OCI-LY7 (cell line): ENCODE results near the gene SCN1B. TPM values are rescaled to one million over a fixed set of nuclear protein-coding genes. Genes with fewer than 3 reads are reported as not detected.

ENCODE experiments used
- BruUV-seq: library from RNA; stranded (reverse); fragments of 400-500 nt; replicated peaks from 2 replicates; lab custom pipeline; 2021; lab: Mats Ljungman, UMichigan
- CTCF ChIA-PET: fragments of 300-600 bp; sonication (Branson Sonifier 250); formaldehyde crosslinking; loops from one replicate; lab custom pipeline; 2022; ENCODE audit warnings: antibody characterized with exemption; ENCODE audit not compliant: unreplicated experiment; lab: Charles Lee
- POLR2A ChIA-PET: fragments of 300-600 bp; sonication (Branson Sonifier 250); formaldehyde crosslinking; loops from one replicate; lab custom pipeline; 2022; ENCODE audit warnings: antibody characterized with exemption; lab: Charles Lee
- DNase-seq: peaks from one replicate; pipeline ENCODE4 v3.0.0-alpha.2; 2015; ENCODE audit warnings: low spot score
- H2AFZ ChIP-seq: fragments of 200-600 bp; sonication (generic), shearing (Covaris generic); 2 replicates; pipeline ENCODE4 v1.6.1; 2014; ENCODE audit warnings: mild to moderate bottlenecking, antibody characterized with exemption, low read length, moderate library complexity
- H3K27ac ChIP-seq: fragments of 200-600 bp; sonication (generic); 2 replicates; pipeline ENCODE4 v1.5.1; 2014; ENCODE audit warnings: mixed run types, low read depth, mild to moderate bottlenecking, moderate library complexity, low read length, inconsistent platforms; ENCODE audit not compliant: poor library complexity, severe bottlenecking
- H3K36me3 ChIP-seq: fragments of 200-600 bp; sonication (generic); 2 replicates; pipeline ENCODE4 v1.6.1; 2014; ENCODE audit warnings: mild to moderate bottlenecking, antibody characterized with exemption, low read length, moderate library complexity, mixed read lengths; ENCODE audit not compliant: insufficient read depth
- H3K4me1 ChIP-seq: fragments of 200-600 bp; sonication (generic); 2 replicates; pipeline ENCODE4 v1.5.1; 2014; ENCODE audit warnings: mild to moderate bottlenecking, low read length; ENCODE audit not compliant: insufficient read depth, poor library complexity, severe bottlenecking
- H3K4me2 ChIP-seq: fragments of 200-600 bp; sonication (generic); 2 replicates; pipeline ENCODE4 v1.6.1; 2014; ENCODE audit warnings: mild to moderate bottlenecking, low read length
- H3K4me3 ChIP-seq: fragments of 200-600 bp; sonication (generic); 2 replicates; pipeline ENCODE4 v1.5.1; 2014; ENCODE audit warnings: mild to moderate bottlenecking, low read depth, low read length; ENCODE audit not compliant: poor library complexity, severe bottlenecking
- H3K79me2 ChIP-seq: fragments of 200-600 bp; sonication (generic); 2 replicates; pipeline ENCODE4 v1.6.1; 2016; ENCODE audit warnings: low read depth, mild to moderate bottlenecking, low read length, moderate library complexity, mixed read lengths; ENCODE audit not compliant: insufficient read depth
- H3K9me2 ChIP-seq: fragments of 200-600 bp; sonication (generic); 2 replicates; pipeline ENCODE4 v1.6.1; 2016; ENCODE audit warnings: mild to moderate bottlenecking, low read length, mixed read lengths; ENCODE audit not compliant: insufficient read depth
- H3K9me3 ChIP-seq: fragments of 200-600 bp; sonication (generic); 2 replicates; pipeline ENCODE4 v1.6.1; 2014; ENCODE audit warnings: mild to moderate bottlenecking, mixed run types, low read length, mixed read lengths
- H4K20me1 ChIP-seq: fragments of 200-600 bp; sonication (generic); 2 replicates; pipeline ENCODE4 v1.6.1; 2014; ENCODE audit warnings: mild to moderate bottlenecking, antibody characterized with exemption, low read length, moderate library complexity, mixed read lengths; ENCODE audit not compliant: insufficient read depth
- EZH2phosphoT487 ChIP-seq: fragments of 200-600 bp; sonication (generic); IDR thresholded peaks from 2 replicates; pipeline ENCODE4 v1.6.1; 2018; ENCODE audit warnings: low read depth, borderline replicate concordance, mild to moderate bottlenecking, mixed run types, antibody characterized with exemption, low read length, moderate library complexity, mixed read lengths
- intact Hi-C: fragments of 100-400 bp; cut with micrococcal nuclease; formaldehyde crosslinking; loops from one replicate; pipeline ENCODE4 v1.10.0; 2022; ENCODE audit not compliant: unreplicated experiment
- total RNA-seq, 2 experiments: library from RNA; depleted of rRNA in 1 of 2; stranded (reverse); fragments of >200 nt in 1 of 2; shearing (Covaris generic) in 1 of 2; gene quantifications; 2 replicates each; pipeline ENCODE4 v1.2.3, GENCODE V29; 2014 to 2022
- TF ChIP-seq, protein P1 (sequence below): fragments of 200-600 bp; sonication (generic); conservative IDR thresholded peaks from 2 replicates; pipeline ENCODE4 v1.5.1; 2014; ENCODE audit warnings: mild to moderate bottlenecking, antibody characterized with exemption, low read length, moderate library complexity, mixed read lengths

The SCN1B gene
- total RNA-seq, 2 experiments from 2014 or later: 0.41 to 3.1 TPM

DNA sequence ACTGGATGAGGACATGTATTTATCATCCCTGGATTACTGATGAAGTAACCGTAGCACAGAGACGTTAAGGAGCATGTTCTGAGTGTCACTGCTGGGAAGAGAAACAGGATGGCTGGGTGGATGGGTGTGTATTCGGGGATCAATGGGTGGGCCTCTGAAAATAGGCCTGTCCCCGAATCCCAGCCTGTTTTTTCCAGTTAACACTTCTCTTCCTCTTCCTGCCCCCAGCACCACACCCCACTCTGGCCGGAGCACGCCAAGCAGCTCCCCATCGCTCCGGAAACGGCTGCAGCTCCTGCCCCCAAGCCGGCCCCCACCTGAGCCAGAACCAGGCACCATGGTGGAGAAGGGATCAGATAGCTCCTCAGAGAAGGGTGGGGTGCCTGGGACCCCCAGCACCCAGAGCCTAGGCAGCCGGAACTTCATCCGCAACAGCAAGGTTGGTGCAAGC is 21.4 kb upstream of the SCN1B start:
- Histone ChIP-seq H3K27ac (no peak overlapping the region), H3K9me3 (no peaks in the 10 kb centered on the region), H3K4me1 (no peaks in the 10 kb centered on the region), H2AFZ (no peak overlapping the region), H3K4me2 (no peak overlapping the region), H3K9me2 (no peaks in the 10 kb centered on the region), H4K20me1 (peaks cover 10% of the 10 kb centered on the region; the same call in 1 of the 2 replicates), H3K79me2 (peaks cover 29% of the 10 kb centered on the region), H3K36me3 (peaks cover 96% of the 10 kb centered on the region), H3K4me3 (no peak overlapping the region)
- DNase-seq: no peak
- intact Hi-C loops: no loop called here
- no peak for TF ChIP-seq EZH2phosphoT487
- TF ChIP-seq, protein P1, sequence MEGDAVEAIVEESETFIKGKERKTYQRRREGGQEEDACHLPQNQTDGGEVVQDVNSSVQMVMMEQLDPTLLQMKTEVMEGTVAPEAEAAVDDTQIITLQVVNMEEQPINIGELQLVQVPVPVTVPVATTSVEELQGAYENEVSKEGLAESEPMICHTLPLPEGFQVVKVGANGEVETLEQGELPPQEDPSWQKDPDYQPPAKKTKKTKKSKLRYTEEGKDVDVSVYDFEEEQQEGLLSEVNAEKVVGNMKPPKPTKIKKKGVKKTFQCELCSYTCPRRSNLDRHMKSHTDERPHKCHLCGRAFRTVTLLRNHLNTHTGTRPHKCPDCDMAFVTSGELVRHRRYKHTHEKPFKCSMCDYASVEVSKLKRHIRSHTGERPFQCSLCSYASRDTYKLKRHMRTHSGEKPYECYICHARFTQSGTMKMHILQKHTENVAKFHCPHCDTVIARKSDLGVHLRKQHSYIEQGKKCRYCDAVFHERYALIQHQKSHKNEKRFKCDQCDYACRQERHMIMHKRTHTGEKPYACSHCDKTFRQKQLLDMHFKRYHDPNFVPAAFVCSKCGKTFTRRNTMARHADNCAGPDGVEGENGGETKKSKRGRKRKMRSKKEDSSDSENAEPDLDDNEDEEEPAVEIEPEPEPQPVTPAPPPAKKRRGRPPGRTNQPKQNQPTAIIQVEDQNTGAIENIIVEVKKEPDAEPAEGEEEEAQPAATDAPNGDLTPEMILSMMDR: no peak
- ChIA-PET CTCF (no interaction called here), POLR2A (no interaction called here)
- BruUV-seq: no TSS peak

DNA sequence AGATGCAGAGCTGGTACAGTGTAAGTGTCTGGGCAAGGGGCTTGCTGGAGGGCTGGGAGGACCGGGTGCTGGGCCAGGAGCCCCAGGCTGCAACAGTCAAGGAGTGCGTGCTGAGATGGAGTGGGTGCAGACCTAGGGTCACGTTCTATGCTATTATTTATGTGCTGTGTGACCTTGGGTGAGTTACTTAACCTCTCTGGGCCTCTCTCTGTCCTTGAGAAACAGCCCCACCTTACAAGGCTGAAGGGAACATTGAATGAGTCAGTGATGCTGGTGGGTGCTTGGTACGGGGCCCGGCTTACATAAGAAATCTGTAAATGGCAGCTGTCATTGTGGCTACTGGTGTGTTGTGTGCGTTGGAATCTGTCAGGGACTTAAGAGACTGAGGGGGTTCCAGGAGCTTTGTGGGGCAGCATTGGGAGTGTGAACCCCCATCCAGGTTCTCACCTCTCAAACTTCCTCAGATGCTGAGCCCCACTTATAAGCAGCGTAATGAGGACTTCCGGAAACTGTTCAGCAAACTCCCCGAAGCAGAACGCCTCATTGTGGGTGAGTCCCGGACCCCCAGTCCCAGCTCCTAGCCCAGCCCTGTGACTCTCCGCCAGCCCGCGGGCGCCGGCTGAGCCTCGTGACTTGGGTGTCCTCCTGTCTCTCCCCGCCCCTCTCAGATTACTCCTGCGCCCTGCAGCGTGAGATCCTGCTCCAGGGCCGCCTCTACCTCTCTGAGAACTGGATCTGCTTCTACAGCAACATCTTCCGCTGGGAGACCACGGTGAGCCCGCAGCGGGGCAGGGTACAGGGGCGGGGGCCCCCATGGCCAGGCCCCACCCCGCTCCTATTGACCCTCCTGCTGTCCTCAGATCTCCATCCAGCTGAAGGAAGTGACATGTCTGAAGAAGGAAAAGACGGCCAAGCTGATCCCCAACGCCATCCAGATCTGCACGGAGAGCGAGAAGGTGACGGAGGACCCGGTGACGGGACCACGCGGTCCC is 20.6 kb upstream of the SCN1B start:
- DNase-seq: no peak
- Histone ChIP-seq H4K20me1 (0 out of 2 replicates have a peak, but pooled peaks cover 4% of the 10 kb centered on the region), H3K27ac (no peak overlapping the region), H3K4me1 (no peaks in the 10 kb centered on the region), H2AFZ (no peak overlapping the region), H3K79me2 (peaks cover 21% of the 10 kb centered on the region; the same call in 1 of the 2 replicates), H3K4me2 (no peak overlapping the region), H3K36me3 (peaks cover 96% of the 10 kb centered on the region), H3K4me3 (no peak overlapping the region), H3K9me2 (no peaks in the 10 kb centered on the region), H3K9me3 (no peaks in the 10 kb centered on the region)
- TF ChIP-seq, protein P1: no peak
- TF ChIP-seq EZH2phosphoT487: no peak
- no TSS peak for BruUV-seq
- ChIA-PET CTCF (no interaction called here), POLR2A (no interaction called here)
- intact Hi-C loops: no loop called here
